ENCODE results near the gene IRGQ.
"Not testable (repeated sequence)": the region's sequence is repeated elsewhere in the genome, so short reads cannot be mapped to it uniquely, and the experiment has no call there.

Gene IRGQ

DNA sequence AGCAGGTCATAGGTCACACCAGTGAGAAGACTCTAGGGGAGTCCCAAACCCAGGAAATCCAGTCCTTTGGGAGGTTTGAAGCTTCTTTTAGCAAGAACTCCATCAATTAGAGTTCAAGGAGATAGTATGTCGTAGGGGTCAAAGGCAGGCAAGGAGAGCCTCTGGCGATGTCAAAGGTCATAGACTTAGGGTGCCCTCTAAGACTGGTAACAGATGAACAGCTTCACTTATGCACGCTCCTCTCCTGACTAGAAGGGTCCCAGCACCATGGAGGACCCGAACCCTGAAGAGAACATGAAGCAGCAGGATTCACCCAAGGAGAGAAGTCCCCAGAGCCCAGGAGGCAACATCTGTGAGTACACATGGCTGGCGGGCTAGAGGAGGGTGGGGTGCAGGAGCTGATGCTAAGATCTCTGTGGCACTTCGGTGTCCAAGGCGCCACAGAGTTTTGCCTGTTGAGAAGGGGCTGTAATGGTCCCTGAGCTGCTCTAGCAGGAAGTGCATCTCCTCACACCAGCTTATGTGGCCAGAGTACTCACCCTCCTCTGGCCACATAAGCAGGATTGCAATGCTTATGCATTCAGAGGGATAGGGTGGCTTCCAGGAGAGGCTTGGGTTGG lies 1.0 kb upstream of the IRGQ start:
- no peak for DNase-seq

DNA sequence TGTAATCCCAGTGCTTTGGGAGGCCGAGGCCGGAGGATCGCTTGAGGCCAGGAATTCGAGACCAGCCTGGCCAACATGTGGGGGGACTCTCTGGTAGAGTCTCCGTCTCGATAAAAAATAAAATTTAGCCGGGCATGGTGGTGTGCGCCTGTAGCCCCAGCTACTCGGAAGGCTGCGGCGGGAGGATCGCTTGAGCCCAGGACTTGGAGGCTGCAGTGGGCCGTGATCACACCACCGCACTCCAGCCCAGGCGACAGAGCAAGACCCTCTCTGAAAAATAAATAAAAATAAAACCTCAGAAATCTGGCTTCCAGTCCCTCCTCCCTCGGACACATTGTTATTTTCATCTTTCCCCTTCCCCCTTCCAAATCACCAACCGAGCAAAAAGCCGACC lies 332 bp downstream of the IRGQ start:
- no peak for DNase-seq

DNA sequence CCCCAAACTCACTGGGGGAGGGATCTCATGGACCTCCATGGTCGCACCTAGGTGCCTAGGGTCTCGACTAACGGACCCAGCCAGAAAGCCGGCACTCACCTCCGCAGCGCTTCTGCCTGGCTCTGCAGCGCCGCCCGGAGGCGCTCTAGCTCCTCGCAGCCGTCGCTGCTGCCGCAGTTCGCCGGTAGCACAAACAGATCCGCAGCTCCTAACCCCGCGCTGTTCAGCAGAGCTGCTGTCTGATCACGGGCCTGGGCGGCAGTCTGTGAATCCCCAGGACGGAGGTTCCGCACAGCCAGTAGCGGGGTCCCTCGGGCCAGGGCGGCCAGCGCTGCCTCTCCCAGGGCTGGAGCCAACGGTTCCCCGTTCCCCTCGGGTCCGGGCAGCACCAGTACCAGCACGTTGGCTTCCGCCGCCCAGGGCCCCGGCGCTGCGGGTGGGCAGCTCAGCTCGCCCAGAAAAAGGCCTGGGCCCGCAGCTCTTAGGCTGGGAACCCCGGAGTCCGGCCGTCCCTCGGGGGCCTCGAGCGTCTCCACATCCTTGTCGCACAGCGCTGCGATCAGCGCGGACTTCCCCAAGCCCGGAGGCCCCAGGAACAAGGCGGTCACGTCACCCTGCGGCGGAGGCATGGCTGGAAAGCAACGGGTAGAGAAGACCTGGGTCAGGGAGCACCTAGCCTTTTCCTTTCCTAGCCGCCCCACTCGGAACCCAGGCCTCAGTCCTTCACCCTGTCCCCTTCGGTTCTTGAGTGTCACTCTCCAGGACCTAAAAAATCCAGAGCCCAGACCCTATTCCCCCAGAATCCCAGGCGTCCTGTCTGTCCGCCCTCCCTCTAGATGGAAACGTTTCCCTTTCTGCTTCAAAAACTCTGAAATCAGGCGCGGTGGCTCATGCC lies 977 bp downstream of the IRGQ start:
- no peak for DNase-seq

DNA sequence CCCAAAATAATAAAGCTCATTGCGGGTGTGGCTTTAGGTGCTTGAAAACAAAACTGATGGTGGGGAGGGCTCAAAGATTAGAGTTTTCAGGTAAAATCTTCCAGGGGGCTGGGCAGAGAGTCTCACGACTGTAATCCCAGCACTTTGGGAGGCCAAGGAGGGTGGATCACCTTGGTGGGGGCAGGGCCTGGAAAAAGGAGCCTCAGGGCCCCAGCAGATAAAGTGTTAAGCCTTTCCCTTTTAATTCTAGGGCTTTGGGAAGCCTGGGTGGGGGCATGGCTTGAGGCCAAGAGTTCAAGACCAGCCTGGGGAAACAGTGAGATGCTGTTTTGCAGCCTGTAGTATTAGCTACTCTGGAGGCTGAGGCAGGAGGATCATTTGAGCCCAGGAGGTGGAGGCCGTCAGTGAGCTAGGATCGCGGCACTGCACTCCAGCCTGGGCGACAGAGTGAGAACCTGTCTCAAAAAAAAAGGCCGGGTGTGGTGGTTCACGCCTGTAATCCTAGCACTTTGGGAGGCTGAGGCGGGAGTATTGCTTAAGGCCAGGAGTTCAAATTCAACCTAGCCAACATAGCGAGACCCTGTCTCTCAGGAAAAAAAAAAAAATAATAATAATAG lies 1.7 kb downstream of the IRGQ start:
- DNase-seq, result no peak

DNA sequence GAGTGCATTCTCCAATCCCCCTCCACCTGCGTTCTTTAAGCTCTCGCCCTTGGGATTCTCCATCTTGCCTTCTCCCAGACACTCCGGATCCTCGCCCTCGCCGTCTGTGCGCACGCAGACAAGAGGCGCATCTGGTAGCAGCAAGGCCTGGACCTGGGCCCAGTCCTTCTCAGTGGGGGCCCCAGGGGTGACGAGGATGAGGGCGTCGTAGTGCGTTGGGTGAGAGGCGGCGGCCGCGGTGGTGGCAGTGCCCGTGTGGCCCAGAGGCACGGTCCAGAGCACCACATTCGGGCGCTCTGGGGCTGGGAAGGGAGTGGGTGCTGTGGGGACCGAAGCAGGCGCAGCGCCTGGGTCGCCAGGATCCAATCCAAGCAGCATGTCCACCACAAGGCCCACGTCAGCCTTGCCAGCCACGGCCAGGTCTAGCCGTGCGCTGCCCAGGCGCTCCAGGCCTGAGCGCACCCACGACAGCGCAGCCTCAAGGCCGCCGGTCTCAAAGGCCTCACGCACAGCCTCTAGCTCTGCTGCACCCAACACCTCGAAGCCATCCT lies 3.1 kb downstream of the IRGQ start:
- DNase-seq, result no peak

DNA sequence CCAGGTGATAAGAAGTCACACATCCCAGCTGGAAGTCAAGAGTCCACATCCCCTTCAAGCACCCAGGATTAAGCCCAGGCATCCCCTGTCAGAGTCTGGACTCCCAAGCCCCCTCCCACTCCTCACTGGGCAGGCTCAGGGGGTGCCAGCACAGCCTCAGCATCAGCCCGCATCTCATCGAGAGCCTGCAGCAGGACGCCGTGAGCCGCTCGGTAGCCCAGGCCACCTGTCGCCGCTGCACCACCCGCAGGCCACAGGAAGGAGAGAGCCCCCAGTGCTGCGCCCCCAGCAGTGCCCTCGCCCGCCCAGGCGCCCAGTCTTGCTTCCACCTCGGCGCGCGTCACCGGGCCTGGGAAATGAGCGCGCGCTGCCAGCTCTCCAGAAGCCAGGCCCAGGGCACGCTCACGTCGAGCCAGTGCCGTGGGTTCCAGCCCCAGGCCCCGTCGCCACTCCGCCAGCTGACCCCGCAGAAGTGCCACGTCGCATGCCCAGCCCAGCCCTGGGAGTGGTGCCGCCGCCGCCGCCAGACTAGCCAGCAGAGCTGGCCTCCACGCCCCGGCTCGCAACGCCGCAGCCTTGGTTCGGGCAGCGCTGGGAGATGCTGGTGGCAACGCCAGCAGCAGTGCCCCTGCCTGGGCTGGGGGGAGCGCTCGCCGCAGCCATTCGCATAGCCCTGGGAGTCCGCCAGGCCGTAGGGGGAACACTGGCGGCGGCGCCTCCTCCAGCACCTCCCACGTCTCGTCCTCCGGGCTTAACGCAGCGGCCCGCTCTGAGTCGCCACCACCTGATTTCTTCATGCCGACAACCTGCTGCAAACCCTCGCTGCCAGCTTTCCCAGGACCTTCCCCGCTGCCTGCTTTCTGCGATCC lies 3.8 kb downstream of the IRGQ start:
- no peak for DNase-seq

DNA sequence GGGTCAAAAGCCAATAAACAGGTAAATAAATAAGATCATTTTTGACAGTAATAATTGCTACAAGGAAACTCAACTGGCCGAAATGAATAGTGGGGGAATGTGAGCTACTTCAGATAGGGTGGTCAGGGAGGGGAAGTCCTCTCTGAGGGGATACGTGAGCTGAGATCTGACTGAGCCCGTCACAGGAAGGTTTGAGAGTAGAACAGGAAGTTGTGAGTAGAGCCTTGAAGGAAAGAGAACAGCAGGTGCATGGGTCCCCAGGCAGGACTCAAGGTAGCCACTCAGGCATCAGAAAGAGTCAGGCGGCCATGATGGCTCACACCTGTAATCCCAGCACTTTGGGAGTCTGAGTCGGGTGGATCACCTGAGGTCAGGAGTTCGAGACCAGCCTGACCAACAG lies 6.3 kb downstream of the IRGQ start:
- DNase-seq, result no peak

DNA sequence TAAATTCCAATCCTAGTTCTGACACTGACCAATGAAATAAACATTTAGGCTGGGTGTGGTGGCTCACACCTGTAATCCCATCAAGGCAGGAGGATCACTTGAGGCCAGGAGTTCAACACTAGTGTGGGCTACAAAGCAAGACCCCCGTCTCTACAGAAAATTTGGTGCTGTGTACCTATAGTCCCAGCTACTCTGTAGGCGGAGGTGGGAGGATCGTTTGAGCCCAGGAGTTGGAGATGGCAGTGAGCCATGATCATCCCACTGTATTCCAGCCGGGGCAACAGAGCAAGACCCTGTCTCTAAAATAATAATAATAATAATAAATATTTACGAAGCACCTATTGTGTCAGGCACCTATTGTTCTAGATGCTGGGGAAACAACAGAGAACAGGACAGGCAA lies 6.7 kb downstream of the IRGQ start:
- no peak for DNase-seq

DNA sequence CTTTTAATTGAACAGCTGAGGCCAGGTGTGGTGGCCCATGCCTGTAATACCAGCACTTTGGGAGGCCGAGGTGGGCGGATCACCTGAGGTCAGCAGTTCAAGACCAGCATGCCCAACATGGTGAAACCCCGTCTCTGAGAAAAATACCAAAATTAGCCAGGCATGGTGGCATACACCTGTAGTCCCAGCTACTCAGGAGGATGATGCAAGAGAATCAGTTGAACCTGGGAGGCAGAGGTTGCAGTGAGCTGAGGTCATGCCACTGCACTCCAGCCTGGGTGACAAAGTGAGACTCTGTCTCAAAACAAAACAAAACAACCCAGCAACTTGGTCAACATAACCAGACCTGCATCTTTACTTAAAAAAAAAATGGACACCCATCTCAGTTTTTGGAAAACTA lies 8.9 kb downstream of the IRGQ start:
- DNase-seq, result not testable (repeated sequence)

DNA sequence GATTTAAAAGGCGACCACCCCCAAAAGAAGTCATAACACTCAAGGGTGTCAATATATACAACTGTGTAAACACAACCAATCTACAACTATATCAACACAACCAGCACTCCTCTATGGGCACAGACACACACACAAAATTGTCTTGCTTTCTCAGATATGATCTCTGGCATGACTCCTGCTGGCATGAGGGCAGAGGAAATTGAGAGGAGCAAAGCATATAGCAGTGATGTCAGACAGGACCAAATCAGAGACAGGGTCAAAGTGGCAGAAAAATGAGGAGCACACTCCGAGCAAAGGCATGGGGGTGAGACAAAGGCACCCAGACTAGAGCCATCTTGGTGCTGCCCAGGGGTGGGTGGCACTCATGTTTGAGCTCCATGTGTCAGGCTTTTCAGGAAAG lies 9.6 kb downstream of the IRGQ start:
- no peak for DNase-seq

DNA sequence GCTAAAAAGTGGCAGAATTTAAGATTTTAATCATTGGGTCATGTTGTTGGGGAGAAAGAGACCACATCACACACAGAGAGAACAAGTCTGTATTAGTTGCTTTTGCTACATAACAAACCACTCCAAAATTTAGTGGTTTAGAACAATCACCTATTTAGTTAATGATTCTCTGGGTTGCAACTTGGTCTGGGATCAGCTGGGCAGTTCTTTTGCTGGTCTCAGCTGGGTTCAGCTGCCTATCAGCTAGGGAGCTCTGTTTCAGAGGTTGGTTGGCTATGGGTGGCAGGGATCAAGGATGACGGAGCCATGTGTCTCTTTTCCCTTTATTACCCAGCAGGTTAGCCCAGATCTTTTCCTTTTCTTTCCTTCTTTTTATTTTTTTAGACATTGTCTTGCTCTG lies 11.4 kb downstream of the IRGQ start:
- no peak for DNase-seq

DNA sequence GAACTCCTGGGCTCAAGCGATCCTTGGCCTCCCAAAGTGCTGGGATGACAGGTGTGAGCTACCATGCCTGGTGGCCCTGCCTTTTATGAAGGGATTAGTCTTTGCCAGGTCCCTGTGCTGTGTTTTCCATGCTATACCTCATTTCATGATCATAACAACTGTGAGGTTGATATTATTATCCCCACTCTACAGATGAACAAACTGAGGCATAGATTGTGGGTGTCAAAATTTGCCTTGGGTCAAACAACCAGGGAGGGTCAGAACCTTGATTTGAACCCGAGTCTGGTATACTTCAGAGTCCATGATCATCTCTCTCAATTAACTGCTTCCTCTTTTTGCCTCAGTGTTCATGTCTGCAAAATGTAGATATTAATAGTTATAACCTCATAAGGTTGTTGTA lies 13.4 kb downstream of the IRGQ start:
- DNase-seq, result no peak

DNA sequence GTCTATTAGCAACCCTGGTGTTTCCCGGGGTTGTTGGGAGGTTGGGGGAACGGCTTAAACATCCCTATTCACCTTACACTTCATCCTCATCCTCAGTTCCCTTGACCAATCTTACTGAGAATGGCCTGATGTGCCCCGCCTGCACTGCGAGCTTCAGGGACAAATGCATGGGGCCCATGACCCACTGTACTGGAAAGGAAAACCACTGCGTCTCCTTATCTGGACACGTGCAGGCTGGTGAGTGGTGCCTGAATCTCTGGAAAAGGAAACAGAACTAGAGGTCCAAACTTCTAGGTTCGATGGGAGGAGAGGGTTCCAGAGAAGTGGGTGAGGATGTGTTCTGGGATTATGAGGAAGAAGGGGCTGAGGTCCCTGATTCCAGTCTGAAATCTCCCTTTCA lies 14.5 kb downstream of the IRGQ start:
- no peak for DNase-seq

DNA sequence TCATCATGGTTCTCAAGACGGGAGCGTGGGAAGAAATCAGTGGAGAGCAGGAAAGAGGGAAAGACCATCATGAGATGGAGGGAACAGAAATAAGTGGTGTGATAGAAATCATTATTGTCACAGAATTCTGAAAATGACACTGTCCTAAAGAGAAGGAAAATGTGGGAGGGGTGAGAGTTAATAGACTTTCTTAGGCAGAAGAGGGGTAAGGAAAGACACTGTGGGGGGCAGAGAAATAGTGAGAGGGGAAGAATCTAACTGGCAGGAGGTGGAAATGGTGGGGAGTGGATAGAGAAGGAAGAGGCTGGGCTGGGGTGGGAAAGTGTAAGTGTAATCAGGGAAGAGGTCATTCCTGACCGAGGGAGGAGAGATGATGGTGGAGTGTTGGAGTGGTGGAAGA lies 17.1 kb downstream of the IRGQ start:
- DNase-seq, result no peak

DNA sequence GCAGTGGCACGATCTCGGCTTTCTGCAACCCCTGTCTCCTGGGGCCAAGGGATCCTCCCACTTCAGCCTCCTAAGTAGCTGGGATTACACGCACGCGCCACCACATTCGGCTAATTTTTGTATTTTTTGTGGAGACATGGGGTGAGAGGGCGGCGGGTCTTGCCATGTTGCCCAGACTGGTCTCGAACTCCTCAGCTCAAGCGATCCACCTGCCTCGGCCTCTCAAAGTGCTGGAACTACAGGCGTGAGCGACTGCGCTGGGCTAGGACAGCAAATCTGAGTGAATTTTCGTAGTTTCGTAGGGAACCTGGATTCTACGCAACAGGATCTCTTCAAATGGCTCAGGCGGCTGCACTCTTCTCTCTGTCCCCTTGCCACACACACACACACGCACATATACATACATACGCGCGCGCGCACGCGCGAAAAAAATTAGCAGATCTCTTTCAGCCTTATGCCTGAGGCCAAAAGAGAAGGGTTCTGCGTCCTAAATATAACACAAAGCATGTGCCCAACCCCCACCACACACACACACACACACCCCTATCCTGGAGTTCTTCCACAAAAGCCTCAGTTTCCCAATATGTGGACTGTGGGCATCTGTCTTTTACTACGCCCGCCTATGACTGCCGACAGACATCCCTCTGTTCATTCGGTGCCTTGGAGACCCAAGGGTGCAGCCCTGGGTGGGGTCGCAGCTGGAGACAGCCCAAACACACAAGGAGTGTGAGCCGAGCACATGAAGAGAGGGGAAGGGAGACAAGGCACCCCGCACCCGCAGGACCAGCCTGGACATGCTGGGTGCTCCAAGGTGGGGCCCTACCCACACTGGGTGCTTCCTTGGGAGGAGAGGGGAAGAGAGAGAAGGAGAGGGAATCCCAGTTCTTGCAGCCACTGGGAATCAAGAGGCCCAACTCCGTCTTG lies 19.7 kb downstream of the IRGQ start:
- no peak for DNase-seq

DNA sequence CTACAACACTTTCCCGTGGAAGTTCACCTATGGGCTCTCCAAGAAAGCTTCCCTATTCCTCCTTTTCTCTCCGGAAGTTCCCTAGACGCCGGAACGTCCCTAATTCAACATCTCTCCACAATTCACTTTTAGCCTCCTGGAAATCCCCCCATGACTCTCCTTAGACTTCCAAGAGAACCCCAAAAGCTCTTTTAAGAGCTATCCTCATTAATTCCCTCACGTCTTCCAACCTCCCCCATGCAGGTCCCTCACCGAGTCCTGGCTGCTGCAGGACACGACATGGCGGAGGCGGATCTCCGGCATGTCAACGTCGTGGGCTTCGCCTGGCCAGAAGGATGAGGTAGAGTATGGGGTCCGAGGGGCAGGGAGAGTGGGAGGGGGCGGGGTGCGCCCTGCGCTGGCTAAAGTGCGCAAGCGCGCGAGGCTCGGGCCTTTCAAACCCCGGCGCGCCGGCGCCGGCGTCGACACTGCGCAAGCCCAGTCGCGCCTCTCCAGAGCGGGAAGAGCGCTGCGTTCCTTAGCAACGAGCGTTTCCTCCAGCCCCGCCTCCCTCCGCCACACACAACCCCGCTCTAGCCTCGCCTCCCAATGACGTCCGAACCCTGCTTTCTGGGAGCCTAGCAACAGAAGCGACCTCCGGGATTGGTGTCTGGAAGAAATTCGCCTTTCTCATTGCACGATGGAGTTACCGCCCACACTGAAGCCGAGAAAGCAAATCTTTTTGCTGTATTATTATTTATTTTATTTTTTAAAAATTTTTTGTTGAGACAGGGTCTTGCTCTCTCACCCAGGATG lies 20.6 kb downstream of the IRGQ start, which contains the start of the genes PINLYP and XRCC1:
Gene PINLYP, plus strand, starts transcription at position 646 of the 795 bp plus-strand sequence. CDS start 1,391 bp downstream, outside the sequence.
Gene XRCC1, minus strand, starts transcription at position 372 of the 795 bp plus-strand sequence. Its CDS starts 69 bp downstream, at position 303.
- DNase-seq, result peak; percentile 78

DNA sequence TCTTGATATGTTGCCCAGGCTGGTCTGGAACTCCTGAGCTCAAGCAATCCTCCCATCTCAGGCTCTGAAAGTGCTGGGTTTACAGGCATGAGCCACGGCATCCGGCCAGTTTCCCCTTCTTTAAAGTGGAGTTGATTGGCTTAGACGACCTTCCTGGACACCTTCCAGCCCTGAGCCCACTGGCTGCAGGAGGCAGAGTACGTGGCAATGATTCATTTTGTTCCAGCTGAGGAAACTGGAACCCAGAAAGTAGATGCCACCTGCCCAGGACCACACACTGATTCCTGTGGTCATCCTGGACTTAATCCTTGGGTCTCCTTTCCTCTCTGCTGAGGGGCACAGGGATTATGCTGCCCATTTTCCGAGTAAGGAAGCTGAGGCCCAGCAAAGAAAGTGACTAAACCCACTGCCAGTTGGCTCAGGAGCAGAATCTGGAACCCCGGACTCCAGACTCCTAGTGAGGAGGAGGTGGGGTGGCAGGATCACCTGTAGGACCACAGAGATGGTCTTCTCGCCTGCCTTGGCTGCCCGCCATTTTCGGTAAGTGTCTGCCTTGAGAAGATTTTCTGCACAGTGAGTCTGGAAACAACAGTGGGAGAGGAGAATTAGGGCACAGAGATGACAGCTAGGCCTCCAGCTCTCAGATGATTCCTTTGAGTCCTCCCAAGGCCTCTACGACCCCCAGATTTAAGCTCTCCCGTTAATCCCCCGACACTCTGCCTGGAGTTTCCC lies 21.3 kb downstream of the IRGQ start:
- DNase-seq, result no peak

DNA sequence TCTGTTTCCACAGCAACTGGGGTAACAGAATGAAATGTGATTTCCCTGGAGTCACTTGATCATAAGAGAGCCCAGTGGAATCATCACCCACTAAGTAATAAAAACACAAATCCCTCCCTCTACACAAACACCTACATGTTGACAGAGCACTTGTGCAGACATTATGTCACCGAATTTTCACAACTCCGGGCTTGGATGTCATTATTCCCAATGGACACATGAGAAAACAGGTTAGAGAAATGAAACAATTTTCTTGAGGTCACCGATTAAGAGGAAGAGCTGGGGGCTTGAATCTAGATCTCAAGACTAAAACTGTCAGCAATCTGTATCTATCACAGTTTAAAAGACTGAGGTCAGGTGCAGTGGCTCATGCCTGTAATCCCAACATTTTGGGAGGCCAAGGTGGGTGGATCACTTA lies 23.8 kb downstream of the IRGQ start:
- DNase-seq, result no peak

DNA sequence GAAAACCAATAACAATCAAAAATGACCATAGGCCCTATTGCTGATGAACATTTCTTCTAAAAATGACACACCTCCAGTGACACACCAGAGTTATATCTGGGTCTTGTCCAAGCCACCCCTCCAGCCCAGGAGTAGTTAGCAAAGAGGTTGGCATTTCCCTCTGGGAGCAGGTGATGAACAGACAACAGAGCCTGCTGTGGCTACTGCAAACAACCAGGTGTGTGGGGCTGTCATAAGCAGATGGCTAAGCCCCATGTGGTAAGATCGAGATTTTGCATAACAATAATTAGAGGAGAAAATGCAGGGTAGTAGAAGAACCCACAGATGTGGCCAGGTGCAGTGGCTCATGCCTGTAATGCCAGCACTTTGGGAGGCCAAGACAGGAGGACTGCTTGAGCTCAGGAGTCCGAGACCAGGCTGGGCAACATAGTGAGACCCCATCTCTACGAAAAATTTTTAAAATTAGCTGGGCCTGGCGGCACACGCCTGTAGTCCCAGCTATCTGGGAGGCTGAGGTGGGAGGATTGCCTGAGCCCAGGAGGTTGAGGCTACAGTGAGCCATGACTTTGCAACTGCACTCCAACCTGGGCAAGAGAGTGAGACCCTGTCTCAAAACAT lies 25.7 kb downstream of the IRGQ start:
- no peak for DNase-seq

Measured in NCI-H524 treated with DMSO at 0.1 percent for 48 hours (cell line).